ENCODE measurements around the gene SMARCC2. TPM values are rescaled to one million over a fixed set of nuclear protein-coding genes. Genes with fewer than 3 reads are reported as not detected.

The SMARCC2 gene
- total and polyA plus RNA-seq, 8 donors = 12.5 to 131 (median 64.3) TPM

DNA sequence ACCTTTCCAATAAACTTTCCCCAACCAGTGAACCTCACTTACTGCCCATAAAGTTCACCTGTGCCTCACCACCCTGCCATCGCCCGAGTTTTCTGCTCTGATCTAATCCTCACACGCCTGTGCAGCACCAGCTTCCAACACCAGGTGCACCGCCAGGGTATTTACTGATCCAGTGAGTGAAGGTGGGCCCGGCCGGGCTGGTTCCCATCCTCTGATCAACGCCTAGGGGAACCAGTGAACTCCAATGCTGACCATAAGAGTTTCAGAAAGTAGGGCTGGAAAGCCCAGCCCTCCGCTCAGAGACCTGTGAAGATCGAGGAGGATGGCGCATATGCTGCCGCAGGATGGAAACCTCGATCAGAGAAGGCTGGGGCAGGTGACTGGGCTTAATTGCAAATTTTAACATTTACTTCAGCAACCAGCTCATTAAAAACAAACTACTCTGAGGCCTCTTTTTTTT lies 37.6 kb downstream of the SMARCC2 start:
- peak in 1 of 3 donors; percentile 7 for TF ChIP-seq POLR2AphosphoS5 (IDR thresholded peaks at IDR 0.05)
- TF ChIP-seq EP300 (IDR thresholded peaks at IDR 0.05) = no peak
- TF ChIP-seq, protein P1, sequence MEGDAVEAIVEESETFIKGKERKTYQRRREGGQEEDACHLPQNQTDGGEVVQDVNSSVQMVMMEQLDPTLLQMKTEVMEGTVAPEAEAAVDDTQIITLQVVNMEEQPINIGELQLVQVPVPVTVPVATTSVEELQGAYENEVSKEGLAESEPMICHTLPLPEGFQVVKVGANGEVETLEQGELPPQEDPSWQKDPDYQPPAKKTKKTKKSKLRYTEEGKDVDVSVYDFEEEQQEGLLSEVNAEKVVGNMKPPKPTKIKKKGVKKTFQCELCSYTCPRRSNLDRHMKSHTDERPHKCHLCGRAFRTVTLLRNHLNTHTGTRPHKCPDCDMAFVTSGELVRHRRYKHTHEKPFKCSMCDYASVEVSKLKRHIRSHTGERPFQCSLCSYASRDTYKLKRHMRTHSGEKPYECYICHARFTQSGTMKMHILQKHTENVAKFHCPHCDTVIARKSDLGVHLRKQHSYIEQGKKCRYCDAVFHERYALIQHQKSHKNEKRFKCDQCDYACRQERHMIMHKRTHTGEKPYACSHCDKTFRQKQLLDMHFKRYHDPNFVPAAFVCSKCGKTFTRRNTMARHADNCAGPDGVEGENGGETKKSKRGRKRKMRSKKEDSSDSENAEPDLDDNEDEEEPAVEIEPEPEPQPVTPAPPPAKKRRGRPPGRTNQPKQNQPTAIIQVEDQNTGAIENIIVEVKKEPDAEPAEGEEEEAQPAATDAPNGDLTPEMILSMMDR (IDR thresholded peaks at IDR 0.05) = peak in 5 of 7 experiments; percentile 19 to 64 (median 49)
- peak overlapping the region; percentile 42 to 63 (median 56) for H3K4me3 ChIP-seq
- intact Hi-C loops (cut with DNase I; ENCODE audit: low total_unique reads) = no loop called here
- H3K27ac ChIP-seq = peak overlapping the region; percentile 90 to 95 (median 94)
- no peaks in the 10 kb centered on the region for H3K36me3 ChIP-seq
- peak; percentile 68 to 88 for DNase-seq
- H3K27me3 ChIP-seq = no peaks in the 10 kb centered on the region
- H3K9me3 ChIP-seq = no peaks in the 10 kb centered on the region
- 3 to 7% (median 6%) methylated on average over 12 of the region's 12 CpGs for WGBS, 5 donors
- H3K4me1 ChIP-seq = peaks cover 15 to 46% (median 34%) of the 10 kb centered on the region in 4 donors

DNA sequence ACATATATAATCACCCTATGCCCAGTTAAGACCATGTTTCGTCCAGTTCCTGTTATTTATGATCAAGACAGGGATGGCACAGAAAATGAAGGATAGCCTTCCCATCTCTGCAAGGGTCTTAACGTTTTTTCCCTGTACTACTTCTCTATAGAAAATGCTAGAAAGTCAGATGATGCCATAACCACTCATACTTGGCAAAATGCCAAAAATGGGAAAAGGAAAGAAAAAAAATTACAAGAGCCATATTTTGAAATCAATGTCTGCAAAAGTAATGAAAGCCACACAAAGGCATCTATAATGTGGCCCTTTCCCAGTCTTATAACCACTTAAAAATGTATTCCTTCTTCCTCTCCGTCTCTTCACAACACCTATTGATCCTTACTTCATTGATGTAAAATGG lies 38.7 kb downstream of the SMARCC2 start:
- no peak overlapping the region for H3K4me3 ChIP-seq
- H3K36me3 ChIP-seq = no peaks in the 10 kb centered on the region
- TF ChIP-seq, protein P1 (IDR thresholded peaks at IDR 0.05) = no peak
- no peak for TF ChIP-seq EP300 (IDR thresholded peaks at IDR 0.05)
- no peak for TF ChIP-seq POLR2AphosphoS5 (IDR thresholded peaks at IDR 0.05)
- TF ChIP-seq POLR2A (IDR thresholded peaks at IDR 0.05) = no peak
- 64 to 67% (median 65%) methylated on average over 3 of the region's 3 CpGs for WGBS, 5 donors
- H3K27ac ChIP-seq = no peak overlapping the region
- DNase-seq = peak in 1 of 2 donors; percentile 18
- H3K9me3 ChIP-seq = no peaks in the 10 kb centered on the region
- no peaks in the 10 kb centered on the region for H3K27me3 ChIP-seq
- intact Hi-C loops (cut with DNase I; ENCODE audit: low total_unique reads) = no loop called here
- peaks cover 20 to 51% (median 37%) of the 10 kb centered on the region in 4 donors for H3K4me1 ChIP-seq

DNA sequence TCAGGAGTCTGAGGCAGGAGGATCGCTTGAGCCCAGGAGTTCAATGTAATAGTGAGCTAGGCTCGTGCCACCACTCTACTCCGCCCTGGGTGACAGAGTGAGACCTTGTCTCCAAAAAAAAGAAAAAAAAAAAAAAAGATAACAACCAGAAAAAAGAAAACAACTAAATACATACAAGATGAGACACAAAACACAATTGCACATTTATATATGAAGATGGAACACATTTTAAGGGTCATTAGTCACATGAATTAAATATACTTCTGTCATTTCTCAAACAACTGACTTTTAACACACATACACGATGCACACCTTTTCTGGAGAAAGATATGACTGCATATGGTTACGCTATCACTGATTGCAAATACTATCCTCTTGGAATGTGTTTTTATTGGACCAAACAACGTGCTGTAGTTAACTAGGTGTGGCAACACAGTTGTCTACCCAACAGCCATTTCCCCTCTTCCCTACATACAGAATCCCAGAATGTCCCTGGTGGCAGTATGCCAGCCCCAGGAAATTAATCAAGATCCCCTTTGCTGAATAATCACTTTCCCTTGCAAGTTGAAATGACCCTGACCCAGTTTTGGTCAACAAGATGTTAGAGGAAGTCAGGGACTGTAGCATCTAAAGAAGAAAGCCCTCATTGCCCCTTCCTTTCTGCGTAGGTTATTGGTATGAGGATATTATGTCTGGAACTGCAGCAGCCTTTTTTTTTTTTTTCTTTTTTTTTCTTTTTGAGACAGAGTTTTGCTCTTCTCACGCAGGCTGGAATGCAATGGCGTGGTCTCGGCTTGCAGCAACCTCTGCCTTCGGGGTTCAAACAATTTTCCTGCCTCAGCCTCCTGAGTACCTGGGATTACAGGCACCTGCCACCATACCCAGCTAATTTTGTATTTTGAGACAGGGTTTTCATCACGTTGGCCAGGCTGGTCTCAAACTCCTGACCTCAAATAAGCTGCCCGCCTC lies 42.5 kb downstream of the SMARCC2 start:
- peak in 1 of 2 donors; percentile 82 for DNase-seq
- no peaks in the 10 kb centered on the region for H3K27me3 ChIP-seq
- no peaks in the 10 kb centered on the region for H3K9me3 ChIP-seq
- TF ChIP-seq EP300 (IDR thresholded peaks at IDR 0.05) (no peak), POLR2AphosphoS5 (IDR thresholded peaks at IDR 0.05) (peak in 1 of 3 donors; percentile 8)
- 62 to 66% (median 64%) methylated on average over 13 of the region's 13 CpGs for WGBS, 5 donors
- no peak overlapping the region for H3K4me3 ChIP-seq
- intact Hi-C loops (cut with DNase I; ENCODE audit: low total_unique reads) = no loop called here
- H3K27ac ChIP-seq = peak overlapping the region in 3 of 5 donors; percentile 25 to 58 (median 53)
- H3K36me3 ChIP-seq = peaks cover 28 to 38% (median 35%) of the 10 kb centered on the region in 4 donors
- H3K4me1 ChIP-seq = peaks cover 14 to 53% (median 22%) of the 10 kb centered on the region in 4 donors

DNA sequence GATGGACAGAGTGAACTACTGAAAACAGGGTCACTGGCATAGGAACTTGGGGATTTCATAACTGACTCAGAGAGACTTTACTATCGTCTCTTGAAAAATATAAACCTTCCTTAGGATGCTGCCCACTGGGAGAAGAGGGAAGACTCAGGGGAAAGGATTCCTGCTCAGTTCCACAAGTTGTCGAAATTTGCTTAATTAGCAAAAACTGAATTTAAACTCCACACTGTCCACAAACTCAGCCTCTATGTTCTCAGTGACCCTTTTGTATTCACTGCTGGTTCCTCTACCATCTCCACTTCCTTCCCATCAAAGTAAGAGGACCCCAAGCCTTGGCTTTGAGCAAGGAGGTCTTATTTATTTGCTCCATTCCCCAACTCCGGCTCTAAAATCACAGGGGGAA lies 44.1 kb downstream of the SMARCC2 start:
- TF ChIP-seq POLR2A (IDR thresholded peaks at IDR 0.05) = no peak
- no peak for TF ChIP-seq POLR2AphosphoS5 (IDR thresholded peaks at IDR 0.05)
- TF ChIP-seq, protein P1 (IDR thresholded peaks at IDR 0.05) = no peak
- TF ChIP-seq EP300 (IDR thresholded peaks at IDR 0.05) = no peak
- DNase-seq = no peak
- Histone ChIP-seq H3K36me3 (peaks cover 40 to 53% (median 51%) of the 10 kb centered on the region in 4 donors), H3K4me3 (no peak overlapping the region), H3K9me3 (no peaks in the 10 kb centered on the region), H3K4me1 (peaks cover 5 to 38% (median 16%) of the 10 kb centered on the region in 4 donors), H3K27ac (peak overlapping the region in 1 of 5 donors; percentile 71), H3K27me3 (no peaks in the 10 kb centered on the region)
- 85 to 95% (median 90%) methylated on average over 3 of the region's 3 CpGs for WGBS, 5 donors
- intact Hi-C loops (cut with DNase I; ENCODE audit: low total_unique reads) = no loop called here

All from stomach (tissue), 9 donors.